HG03060 (cell line): ENCODE measurements around the gene OR4C46.
"Not testable (repeated sequence)": the region's sequence is repeated elsewhere in the genome, so short reads cannot be mapped to it uniquely, and the experiment has no call there.

Experiments
- ATAC-seq: cut with Tn5 transposase; IDR thresholded peaks from one replicate; pipeline ENCODE4 v1.9.1; 2021; ENCODE audit warnings: low read depth, moderate number of reproducible peaks; ENCODE audit not compliant: unreplicated experiment

Gene OR4C46

DNA sequence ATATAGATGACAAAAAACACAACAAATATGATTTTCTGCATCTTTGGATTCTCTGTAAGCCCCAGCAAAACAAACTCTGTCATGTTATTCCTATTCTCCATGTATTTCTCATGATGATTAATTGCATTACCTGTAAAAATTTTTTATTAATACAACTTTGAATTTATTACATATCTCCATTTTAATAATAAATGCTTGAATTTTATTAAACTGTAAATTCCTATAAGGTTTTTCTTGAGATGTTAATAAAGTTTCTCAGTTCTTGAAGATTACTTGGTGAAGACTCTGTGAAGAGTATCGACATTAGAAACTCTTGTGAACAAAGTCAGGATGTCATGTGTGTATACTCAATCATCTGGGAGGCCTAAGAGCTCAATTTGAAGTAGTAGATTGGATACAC is at the start of gene OR4C46:
OR4C46 (minus strand) TSS at position 101 of the 400 bp plus-strand sequence; CDS start at position 101, 0 bp downstream.
- no peak for ATAC-seq

DNA sequence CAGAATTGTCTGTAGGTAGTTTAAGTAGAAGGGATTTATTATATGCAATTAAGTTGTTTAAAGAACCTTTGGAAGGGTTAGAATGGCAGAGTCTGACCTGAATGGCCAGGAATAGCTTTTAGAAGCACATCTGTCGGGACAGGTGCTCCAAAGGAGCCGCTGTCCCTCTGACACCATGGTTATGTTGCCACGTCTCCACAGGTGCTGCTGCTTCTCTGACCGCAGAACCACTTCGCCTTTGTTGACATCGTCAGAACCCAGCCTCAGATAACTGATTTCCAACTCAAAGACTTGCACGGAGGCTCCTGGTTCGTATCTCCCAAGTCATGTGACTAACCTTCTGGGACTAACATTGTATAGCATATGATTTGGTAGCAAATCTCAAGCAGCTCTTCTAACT is 41.8 kb upstream of the OR4C46 start:
- not testable (repeated sequence) for ATAC-seq

DNA sequence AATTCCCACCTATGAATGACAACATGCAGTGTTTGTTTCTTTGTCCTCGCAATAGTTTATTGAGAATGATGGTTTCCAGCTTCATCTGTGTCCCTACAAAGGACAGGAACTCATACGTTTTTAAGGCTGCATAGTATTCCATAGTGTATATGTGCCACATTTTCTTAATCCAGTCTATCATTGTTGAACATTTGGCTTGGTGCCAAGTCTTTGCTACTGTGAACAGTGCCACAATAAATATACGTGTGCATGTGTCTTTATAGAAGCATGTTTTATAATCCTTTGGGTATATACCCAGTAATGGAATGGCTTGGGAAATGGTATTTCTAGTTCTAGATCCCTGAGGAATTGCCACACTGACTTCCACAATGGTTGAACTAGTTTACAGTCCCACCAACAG is 42.4 kb downstream of the OR4C46 start:
- ATAC-seq = not testable (repeated sequence)

DNA sequence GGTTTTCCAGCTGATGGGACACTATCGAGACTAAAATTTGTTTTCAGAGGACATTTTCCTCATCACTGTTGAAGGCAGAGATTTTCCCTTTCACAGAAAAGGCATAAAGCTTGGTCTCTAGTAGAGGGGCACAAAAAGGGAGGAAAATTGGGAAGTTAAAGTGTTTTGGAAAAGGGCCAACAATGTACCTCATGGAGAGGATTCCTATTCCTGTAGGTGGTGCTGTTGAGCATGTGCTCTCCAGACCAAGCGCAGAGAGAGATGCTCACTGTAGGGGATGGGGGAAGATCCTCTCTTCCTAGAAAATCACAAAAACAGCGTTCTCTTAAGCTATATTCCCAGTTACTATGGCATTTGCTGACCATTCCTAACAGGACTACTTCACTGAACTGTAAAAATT is 44.9 kb downstream of the OR4C46 start:
- ATAC-seq = no peak

DNA sequence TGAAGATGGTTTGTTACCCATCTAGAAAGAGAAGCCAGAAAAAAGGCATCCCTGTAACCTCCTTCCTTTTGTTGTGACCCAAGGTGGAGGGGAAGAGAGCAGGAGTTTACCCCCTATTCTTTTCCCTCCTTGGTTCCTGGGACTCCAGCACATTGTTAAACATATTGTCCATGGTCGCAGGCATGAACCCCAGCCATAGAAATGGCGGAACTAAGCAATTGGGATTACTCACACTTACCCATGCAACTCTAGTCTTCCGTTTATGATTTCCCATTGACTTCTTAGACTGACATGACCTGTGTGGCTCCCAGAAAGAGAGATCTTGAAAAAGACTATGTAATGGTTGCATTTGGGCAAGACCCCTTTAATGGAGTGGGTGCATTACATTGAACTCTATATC is 45.4 kb downstream of the OR4C46 start:
- ATAC-seq = no peak
